Ramos (cell line): ENCODE data around the gene ARHGEF26.

Experiments used
- in situ Hi-C: fragments of 300-500 bp; cut with MboI; formaldehyde crosslinking; loops from one replicate; pipeline ENCODE4 v1.14.3; 2022; ENCODE audit warnings: low sequenced_read_pairs; ENCODE audit not compliant: unreplicated experiment

The ARHGEF26 gene

GRCh38 chr3:154241496-154241895, 120.3 kb downstream of the ARHGEF26 start:
- in situ Hi-C loops, result no loop called here

- in situ Hi-C loops, result no loop called here
These were observed 121.6 kb downstream of the ARHGEF26 start for GRCh38 chr3:154242766-154243165.

GRCh38 chr3:154243353-154243752, 122.2 kb downstream of the ARHGEF26 start:
- in situ Hi-C loops, result no loop called here

GRCh38 chr3:154244644-154245043, 123.5 kb downstream of the ARHGEF26 start:
- in situ Hi-C loops, result no loop called here

- in situ Hi-C loops, result no loop called here
These were observed 126.7 kb downstream of the ARHGEF26 start for GRCh38 chr3:154247806-154248415.

GRCh38 chr3:154250291-154250690, 129.1 kb downstream of the ARHGEF26 start:
- in situ Hi-C loops, result loop anchor here (25.0 kb wide), 1 partner anchor 1238 kb away; no protein-coding TSS in a partner anchor

GRCh38 chr3:154251610-154252009, 130.4 kb downstream of the ARHGEF26 start:
- in situ Hi-C loops, result loop anchor here (25.0 kb wide), 1 partner anchor 1239 kb away; no protein-coding TSS in a partner anchor

- in situ Hi-C loops, result loop anchor here (25.0 kb wide), 1 partner anchor 1241 kb away; no protein-coding TSS in a partner anchor
These were observed 131.8 kb downstream of the ARHGEF26 start for GRCh38 chr3:154252759-154253638.

- in situ Hi-C loops, result loop anchor here (25.0 kb wide), 1 partner anchor 1242 kb away; no protein-coding TSS in a partner anchor
These were observed 133.3 kb downstream of the ARHGEF26 start for GRCh38 chr3:154254527-154254926.

- in situ Hi-C loops, result loop anchor here (25.0 kb wide), 1 partner anchor 1261 kb away; no protein-coding TSS in a partner anchor
These were observed 152.2 kb downstream of the ARHGEF26 start for GRCh38 chr3:154273381-154273780.

- in situ Hi-C loops, result loop anchor here (25.0 kb wide), 1 partner anchor 1262 kb away; no protein-coding TSS in a partner anchor
These were observed 153.2 kb downstream of the ARHGEF26 start for GRCh38 chr3:154274348-154274747.

GRCh38 chr3:154275292-154275691, 154.1 kb downstream of the ARHGEF26 start:
- in situ Hi-C loops, result no loop called here

- in situ Hi-C loops, result no loop called here
These were observed 154.8 kb downstream of the ARHGEF26 start for GRCh38 chr3:154275965-154276364.

GRCh38 chr3:154280161-154280560, 159.0 kb downstream of the ARHGEF26 start:
- in situ Hi-C loops, result no loop called here

- in situ Hi-C loops, result no loop called here
These were observed 164.0 kb downstream of the ARHGEF26 start for GRCh38 chr3:154285221-154285620.

- in situ Hi-C loops, result no loop called here
These were observed 169.0 kb downstream of the ARHGEF26 start for GRCh38 chr3:154290187-154290586.

- in situ Hi-C loops, result no loop called here
These were observed 172.8 kb downstream of the ARHGEF26 start for GRCh38 chr3:154294016-154294415.

- in situ Hi-C loops, result loop anchor here (25.0 kb wide), 1 partner anchor 836 kb away; no protein-coding TSS in a partner anchor
These were observed 180.4 kb downstream of the ARHGEF26 start for GRCh38 chr3:154301561-154301960.

GRCh38 chr3:154304116-154304786, 183.1 kb downstream of the ARHGEF26 start:
- in situ Hi-C loops, result loop anchor here (25.0 kb wide), 1 partner anchor 833 kb away; no protein-coding TSS in a partner anchor

- in situ Hi-C loops, result loop anchor here (25.0 kb wide), 1 partner anchor 832 kb away; no protein-coding TSS in a partner anchor
These were observed 183.7 kb downstream of the ARHGEF26 start for GRCh38 chr3:154304936-154305335.
